Activated CD4-positive, alpha-beta T cell treated with anti-CD3 and anti-CD28 coated beads, Interleukin-2, amount 10 ng/mL, durations not matched to agents 7 days and 5 days (primary cell): ENCODE measurements around the gene MUSTN1. TPM values are rescaled to one million over a fixed set of nuclear protein-coding genes. Genes with fewer than 3 reads are reported as not detected.

ENCODE experiments used
- CTCF ChIA-PET: fragments of 350-600 bp; sonication (Branson Sonifier 250); formaldehyde crosslinking; loops from one replicate; lab custom pipeline; 2021; ENCODE audit warnings: antibody characterized with exemption; lab: Charles Lee
- POLR2A ChIA-PET: fragments of 350-600 bp; sonication (Branson Sonifier 250); formaldehyde crosslinking; loops from one replicate; lab custom pipeline; 2021; ENCODE audit warnings: antibody characterized with exemption; lab: Charles Lee
- DNase-seq: peaks from one replicate; pipeline ENCODE4 v3.0.0-alpha.2; 2020
- H3K27ac Mint-ChIP-seq: one replicate; pipeline ENCODE4 v1.8.0; 2021; ENCODE audit warnings: mild to moderate bottlenecking, moderate library complexity, mixed read lengths
- H3K27me3 Mint-ChIP-seq: one replicate; pipeline ENCODE4 v1.8.0; 2021; ENCODE audit warnings: mixed read lengths
- H3K36me3 Mint-ChIP-seq: one replicate; pipeline ENCODE4 v1.8.0; 2021; ENCODE audit warnings: low read depth, mixed read lengths
- H3K4me1 Mint-ChIP-seq: one replicate; pipeline ENCODE4 v1.8.0; 2021; ENCODE audit warnings: mixed read lengths
- H3K4me3 Mint-ChIP-seq: one replicate; pipeline ENCODE4 v1.8.0; 2021; ENCODE audit warnings: mild to moderate bottlenecking, moderate library complexity, mixed read lengths
- H3K9me3 Mint-ChIP-seq: one replicate; pipeline ENCODE4 v1.8.0; 2021; ENCODE audit warnings: mixed read lengths
- total RNA-seq, 2 experiments: library from RNA; stranded (reverse); gene quantifications; one replicate each; pipeline ENCODE4 v1.2.3, GENCODE V29; 2021

Gene MUSTN1
- total RNA-seq, 2 experiments from 2014 or later = 2.8 TPM; not detected in 1

DNA sequence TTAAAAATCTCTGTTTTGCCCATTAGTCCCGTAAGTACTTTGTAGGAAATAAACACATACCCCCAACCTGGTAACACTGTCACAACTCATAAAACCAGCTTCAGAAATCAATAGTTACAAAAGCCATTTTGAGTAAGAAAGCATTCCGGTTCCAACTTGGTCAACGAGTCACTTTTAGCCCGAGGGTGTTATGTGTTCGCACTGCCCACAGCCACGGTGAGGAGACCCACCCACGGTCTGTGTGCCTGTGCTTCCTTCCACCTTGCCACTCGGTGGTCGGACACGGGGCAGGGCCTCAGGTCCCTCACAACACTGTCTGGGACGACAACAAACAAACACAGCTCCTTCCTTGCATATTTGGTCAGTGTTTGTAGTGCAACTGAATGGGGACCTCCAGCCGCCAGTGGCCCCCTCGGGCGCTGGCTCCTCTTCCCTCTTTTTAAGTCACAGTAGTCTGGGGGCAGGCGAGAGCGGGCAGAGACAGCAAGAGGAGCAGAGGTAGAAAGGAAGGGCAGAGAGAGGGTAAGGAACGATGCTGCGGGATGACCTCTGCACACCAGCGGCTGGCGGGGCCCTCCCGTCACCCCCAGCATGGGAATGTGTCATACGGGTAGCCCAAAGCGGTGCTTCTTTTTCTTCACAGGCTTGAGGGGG, 5.2 kb upstream of the MUSTN1 start:
- DNase-seq = no peak
- H3K9me3 Mint-ChIP-seq = no peaks in the 10 kb centered on the region
- POLR2A ChIA-PET = no interaction called here
- CTCF ChIA-PET = interaction anchor here (0.6 kb wide), 1 partner anchor 95 kb away, joined by 3 read pairs; no protein-coding TSS in a partner anchor
- no peak overlapping the region for H3K27ac Mint-ChIP-seq
- H3K36me3 Mint-ChIP-seq = peaks cover 18% of the 10 kb centered on the region
- peaks cover 50% of the 10 kb centered on the region for H3K4me1 Mint-ChIP-seq
- no peak overlapping the region for H3K4me3 Mint-ChIP-seq
- H3K27me3 Mint-ChIP-seq = no peaks in the 10 kb centered on the region

DNA sequence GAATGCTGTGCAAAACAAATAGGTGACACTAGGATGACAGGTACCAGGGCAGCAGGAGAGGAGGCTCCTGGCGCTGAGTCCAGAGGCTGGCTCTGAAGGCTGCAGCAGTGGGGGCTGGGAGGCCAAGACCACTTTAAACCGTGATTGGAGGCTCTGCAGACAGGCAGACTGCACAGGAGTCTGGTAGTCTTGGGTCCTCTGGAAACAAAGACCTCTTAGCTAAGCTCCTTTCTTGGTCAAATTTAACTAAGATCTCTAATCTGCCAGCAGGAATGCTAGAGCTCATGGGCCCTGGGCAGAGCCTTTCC, 4.4 kb upstream of the MUSTN1 start:
- Mint-ChIP-seq H3K4me3 (no peak overlapping the region), H3K9me3 (no peaks in the 10 kb centered on the region), H3K36me3 (peaks cover 16% of the 10 kb centered on the region), H3K27ac (peak overlapping the region; percentile 68), H3K4me1 (peaks cover 45% of the 10 kb centered on the region), H3K27me3 (no peaks in the 10 kb centered on the region)
- CTCF ChIA-PET = interaction anchor here (0.6 to 2.2 kb wide), 4 partner anchors 10 to 94 kb away, joined by 3 to 9 read pairs (median 6); no protein-coding TSS in a partner anchor
- DNase-seq = no peak
- POLR2A ChIA-PET = interaction anchor here (0.7 kb wide), 1 partner anchor 12 kb away, joined by 3 read pairs; no protein-coding TSS in a partner anchor

GRCh38 chr3:52838561-52839267, 3.9 kb upstream of the MUSTN1 start:
- Mint-ChIP-seq H3K27me3 (no peaks in the 10 kb centered on the region), H3K9me3 (no peaks in the 10 kb centered on the region), H3K27ac (peak overlapping the region; percentile 68), H3K36me3 (peaks cover 16% of the 10 kb centered on the region), H3K4me3 (no peak overlapping the region), H3K4me1 (peaks cover 41% of the 10 kb centered on the region)
- DNase-seq = peak; percentile 57
- POLR2A ChIA-PET = interaction anchor here (0.7 kb wide), 1 partner anchor 12 kb away, joined by 3 read pairs; no protein-coding TSS in a partner anchor
- CTCF ChIA-PET = interaction anchor here (0.6 to 2.2 kb wide), 5 partner anchors 10 to 66 kb away, joined by 3 to 9 read pairs (median 5); no protein-coding TSS in a partner anchor

DNA sequence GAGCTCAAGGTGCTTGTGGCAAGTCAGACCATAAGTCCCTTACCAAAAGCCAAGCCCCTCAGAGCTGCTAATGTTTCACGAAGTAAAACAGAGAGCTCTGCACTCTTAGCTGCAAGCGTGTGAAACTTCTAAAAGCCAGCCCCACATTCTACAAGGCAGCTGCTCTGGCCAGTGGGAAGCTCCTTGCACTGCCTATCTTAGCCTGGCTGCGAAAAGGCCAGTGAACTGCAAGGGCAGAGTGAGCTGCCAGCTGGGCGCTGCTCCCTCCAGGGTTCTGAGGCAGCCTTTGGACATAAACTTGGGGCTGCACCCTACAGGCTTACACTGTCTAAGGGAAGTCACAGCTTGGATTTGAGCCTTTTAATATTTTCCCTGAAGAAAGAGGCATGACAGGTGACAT, 2.2 kb upstream of the MUSTN1 start:
- Mint-ChIP-seq H3K36me3 (peaks cover 14% of the 10 kb centered on the region), H3K27me3 (no peaks in the 10 kb centered on the region), H3K9me3 (no peaks in the 10 kb centered on the region), H3K4me1 (peaks cover 41% of the 10 kb centered on the region), H3K27ac (peak overlapping the region; percentile 6), H3K4me3 (no peak overlapping the region)
- no peak for DNase-seq
- ChIA-PET CTCF (interaction anchor here (1.1 to 2.2 kb wide), 2 partner anchors 15 to 17 kb away, joined by 3 to 9 read pairs; no protein-coding TSS in a partner anchor), POLR2A (interaction anchor here (0.6 kb wide), 1 partner anchor 119 kb away, joined by 3 read pairs; no protein-coding TSS in a partner anchor)

GRCh38 chr3:52836471-52836845, 1.6 kb upstream of the MUSTN1 start:
- H3K4me3 Mint-ChIP-seq = no peak overlapping the region
- no peak for DNase-seq
- CTCF ChIA-PET = no interaction called here
- H3K4me1 Mint-ChIP-seq = peaks cover 42% of the 10 kb centered on the region
- no peaks in the 10 kb centered on the region for H3K27me3 Mint-ChIP-seq
- no peaks in the 10 kb centered on the region for H3K9me3 Mint-ChIP-seq
- peaks cover 14% of the 10 kb centered on the region for H3K36me3 Mint-ChIP-seq
- POLR2A ChIA-PET = interaction anchor here (0.6 kb wide), 1 partner anchor 120 kb away, joined by 3 read pairs; no protein-coding TSS in a partner anchor
- H3K27ac Mint-ChIP-seq = peak overlapping the region; percentile 6

DNA sequence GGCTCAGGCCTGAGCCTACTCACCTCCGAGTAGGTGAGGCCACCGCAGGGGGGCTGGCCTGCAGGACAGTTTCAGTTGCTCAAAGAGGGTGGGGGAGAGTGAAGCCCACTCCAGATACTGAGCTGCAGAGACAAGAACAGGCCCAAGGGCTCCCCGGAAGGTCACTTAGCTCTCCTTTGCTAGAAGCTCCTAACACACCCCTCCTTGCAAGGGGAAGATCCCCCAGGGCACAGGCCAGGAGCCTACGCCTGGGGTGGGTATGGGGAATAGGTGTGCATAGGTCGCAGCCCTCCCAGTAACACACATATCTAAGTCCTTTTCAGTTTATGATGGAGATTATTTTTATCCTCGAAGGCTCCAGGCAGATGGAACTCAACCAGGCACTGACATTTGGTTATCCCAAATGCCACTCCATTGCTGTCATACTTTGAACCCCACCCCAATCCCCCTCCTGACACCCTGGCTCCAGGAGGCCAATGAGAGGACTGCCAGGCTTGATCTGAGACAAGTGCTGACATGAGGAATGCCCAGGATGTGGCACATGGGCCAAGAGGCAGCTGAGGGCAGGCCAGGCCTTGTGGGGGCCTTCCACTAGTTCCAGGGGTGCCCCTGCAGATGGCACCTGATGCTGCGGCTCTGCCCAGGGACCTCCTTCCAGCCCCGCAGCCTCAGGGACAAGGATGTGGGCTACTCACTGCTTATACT, 1.1 kb upstream of the MUSTN1 start:
- POLR2A ChIA-PET = no interaction called here
- no peak overlapping the region for H3K4me3 Mint-ChIP-seq
- no peaks in the 10 kb centered on the region for H3K9me3 Mint-ChIP-seq
- CTCF ChIA-PET = interaction anchor here (0.6 kb wide), 1 partner anchor 548 kb away, joined by 3 read pairs; the partner anchor contains the start of gene GLYCTK
- H3K27ac Mint-ChIP-seq = no peak overlapping the region
- peaks cover 45% of the 10 kb centered on the region for H3K4me1 Mint-ChIP-seq
- no peaks in the 10 kb centered on the region for H3K27me3 Mint-ChIP-seq
- no peak for DNase-seq
- peaks cover 14% of the 10 kb centered on the region for H3K36me3 Mint-ChIP-seq

GRCh38 chr3:52833202-52833601, 1.6 kb downstream of the MUSTN1 start:
- no peaks in the 10 kb centered on the region for H3K27me3 Mint-ChIP-seq
- peaks cover 11% of the 10 kb centered on the region for H3K36me3 Mint-ChIP-seq
- H3K27ac Mint-ChIP-seq = no peak overlapping the region
- ChIA-PET POLR2A (no interaction called here), CTCF (interaction anchor here (1.0 kb wide), 1 partner anchor 9 kb away, joined by 3 read pairs; no protein-coding TSS in a partner anchor)
- no peak overlapping the region for H3K4me3 Mint-ChIP-seq
- no peak for DNase-seq
- H3K9me3 Mint-ChIP-seq = no peaks in the 10 kb centered on the region
- H3K4me1 Mint-ChIP-seq = peaks cover 26% of the 10 kb centered on the region

DNA sequence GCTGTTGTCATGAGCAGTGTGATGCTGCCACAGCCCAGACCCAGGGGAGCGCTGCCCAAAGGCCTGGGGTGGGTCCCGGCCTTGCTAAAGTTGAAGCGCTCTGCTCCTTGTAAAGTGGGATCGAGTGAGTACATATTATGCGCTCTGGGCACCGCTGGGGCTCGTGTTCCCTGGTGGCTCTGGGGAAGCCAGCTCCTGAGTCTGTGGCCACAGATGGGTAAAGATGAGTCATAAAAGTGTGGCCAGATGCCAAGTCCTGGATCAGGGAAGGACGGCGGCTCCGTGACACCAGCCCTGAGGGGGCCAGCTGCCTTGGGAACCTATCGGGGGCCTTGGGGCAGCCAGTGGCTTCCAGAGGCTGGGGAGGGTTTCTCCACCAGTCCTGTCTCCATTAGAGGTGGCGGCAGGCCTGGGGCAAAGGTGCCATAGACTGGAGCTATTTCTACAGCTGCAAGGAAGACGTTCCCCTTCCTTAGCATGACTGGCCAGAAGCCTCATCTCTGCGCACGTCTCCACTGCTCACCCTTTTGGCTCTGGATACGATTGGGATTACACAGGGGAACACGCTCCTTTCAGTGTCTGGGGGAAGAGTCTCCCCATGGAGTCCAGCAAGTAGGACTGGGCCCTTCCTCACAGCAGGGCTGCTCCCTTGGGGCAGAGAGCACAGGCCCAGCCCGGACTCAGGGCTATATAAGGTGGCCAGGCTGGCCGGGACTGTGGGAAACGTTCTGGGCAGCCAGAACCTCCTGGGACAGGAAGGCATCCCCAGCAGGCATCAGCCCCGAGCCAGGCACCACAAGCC, 3.1 kb downstream of the MUSTN1 start:
- Mint-ChIP-seq H3K4me3 (no peak overlapping the region), H3K9me3 (no peaks in the 10 kb centered on the region), H3K36me3 (peaks cover 5% of the 10 kb centered on the region), H3K27ac (no peak overlapping the region), H3K4me1 (peaks cover 11% of the 10 kb centered on the region), H3K27me3 (no peaks in the 10 kb centered on the region)
- DNase-seq = no peak
- CTCF ChIA-PET = interaction anchor here (0.5 kb wide), 1 partner anchor 61 kb away, joined by 4 read pairs; no protein-coding TSS in a partner anchor
- POLR2A ChIA-PET = no interaction called here

GRCh38 chr3:52830535-52831258, 4.1 kb downstream of the MUSTN1 start, which contains the start of gene ITIH4:
TSS of gene ITIH4 (minus strand) at chr3:52830672. CDS start at chr3:52830642, 30 bp downstream.
- Mint-ChIP-seq H3K4me3 (no peak within 1 kb of the TSS), H3K4me1 (peaks cover 4% of the 10 kb centered on the region), H3K27me3 (no peaks in the 10 kb centered on the region), H3K9me3 (no peaks in the 10 kb centered on the region), H3K27ac (peak within 1 kb of the TSS; percentile 46), H3K36me3 (no peaks in the 10 kb centered on the region)
- CTCF ChIA-PET = no interaction called here
- DNase-seq = no peak
- POLR2A ChIA-PET = no interaction called here

GRCh38 chr3:52829906-52830463, 4.8 kb downstream of the MUSTN1 start:
- ChIA-PET CTCF (no interaction called here), POLR2A (no interaction called here)
- no peaks in the 10 kb centered on the region for H3K9me3 Mint-ChIP-seq
- DNase-seq = no peak
- H3K4me3 Mint-ChIP-seq = no peak overlapping the region
- H3K27me3 Mint-ChIP-seq = no peaks in the 10 kb centered on the region
- H3K36me3 Mint-ChIP-seq = no peaks in the 10 kb centered on the region
- no peak overlapping the region for H3K27ac Mint-ChIP-seq
- peaks cover 4% of the 10 kb centered on the region for H3K4me1 Mint-ChIP-seq

GRCh38 chr3:52829482-52829881, 5.3 kb downstream of the MUSTN1 start:
- CTCF ChIA-PET = interaction anchor here (0.6 kb wide), 1 partner anchor 1319 kb away, joined by 3 read pairs; no protein-coding TSS in a partner anchor
- no peaks in the 10 kb centered on the region for H3K9me3 Mint-ChIP-seq
- H3K27ac Mint-ChIP-seq = no peak overlapping the region
- H3K36me3 Mint-ChIP-seq = no peaks in the 10 kb centered on the region
- no peak for DNase-seq
- POLR2A ChIA-PET = no interaction called here
- H3K4me1 Mint-ChIP-seq = peaks cover 4% of the 10 kb centered on the region
- no peaks in the 10 kb centered on the region for H3K27me3 Mint-ChIP-seq
- no peak overlapping the region for H3K4me3 Mint-ChIP-seq
